Hepatocyte (in vitro differentiated cells): Measurements from ENCODE around the gene PLA2G4D.

ENCODE experiments used
- EZH2 ChIP-seq: fragments of 200-600 bp; sonication (generic); IDR thresholded peaks from 2 replicates; pipeline ENCODE4 v1.6.1; 2016; ENCODE audit warnings: antibody characterized with exemption, mild to moderate bottlenecking, borderline replicate concordance
- TF ChIP-seq, protein P1 (sequence below): fragments of 200-600 bp; sonication (generic); IDR thresholded peaks from 2 replicates; pipeline ENCODE4 v1.5.1; 2016; ENCODE audit warnings: antibody characterized with exemption, mild to moderate bottlenecking; ENCODE audit not compliant: poor library complexity

DNA sequence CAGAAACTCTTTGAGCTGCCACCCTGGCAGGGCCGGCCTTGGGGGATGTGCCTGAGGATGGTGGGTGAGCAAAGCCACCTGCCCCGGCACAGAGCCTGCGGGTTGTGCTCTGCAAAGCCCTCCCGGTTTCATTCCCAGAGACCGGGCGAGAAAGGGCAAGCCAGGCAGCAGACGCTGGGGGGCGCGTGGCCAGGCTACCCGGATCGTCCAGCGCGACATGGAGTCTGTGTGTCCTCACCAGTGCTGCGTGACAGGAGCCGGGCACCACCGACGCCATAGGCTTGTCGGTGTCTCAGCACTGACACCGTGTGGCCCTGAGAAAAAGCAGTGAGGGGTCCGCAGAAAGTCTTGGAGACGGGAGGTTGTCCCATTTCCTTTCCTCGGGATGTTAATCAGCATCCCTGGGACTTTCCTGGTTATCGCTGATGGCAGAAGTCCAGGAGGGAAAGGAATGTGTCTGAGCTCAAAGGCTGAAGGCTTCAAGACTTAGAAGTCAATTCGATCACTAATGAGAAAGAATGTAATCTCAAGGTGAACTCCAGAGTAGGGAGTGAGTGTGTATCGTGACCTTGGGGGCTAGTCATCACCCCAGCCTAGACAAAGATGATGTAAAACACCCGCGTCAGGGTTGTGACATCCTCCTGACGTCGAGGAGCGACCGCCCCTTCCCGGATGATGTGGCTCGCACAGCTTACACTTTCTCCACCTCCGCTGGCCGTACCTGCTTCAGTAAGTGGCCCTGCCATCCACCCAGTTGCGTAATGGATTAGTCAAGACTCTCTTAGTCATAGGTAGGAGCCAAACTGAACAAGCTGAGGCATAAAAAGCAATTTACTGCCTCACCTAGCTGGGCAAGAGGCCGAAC is 37.2 kb downstream of the PLA2G4D start:
- TF ChIP-seq, protein P1, sequence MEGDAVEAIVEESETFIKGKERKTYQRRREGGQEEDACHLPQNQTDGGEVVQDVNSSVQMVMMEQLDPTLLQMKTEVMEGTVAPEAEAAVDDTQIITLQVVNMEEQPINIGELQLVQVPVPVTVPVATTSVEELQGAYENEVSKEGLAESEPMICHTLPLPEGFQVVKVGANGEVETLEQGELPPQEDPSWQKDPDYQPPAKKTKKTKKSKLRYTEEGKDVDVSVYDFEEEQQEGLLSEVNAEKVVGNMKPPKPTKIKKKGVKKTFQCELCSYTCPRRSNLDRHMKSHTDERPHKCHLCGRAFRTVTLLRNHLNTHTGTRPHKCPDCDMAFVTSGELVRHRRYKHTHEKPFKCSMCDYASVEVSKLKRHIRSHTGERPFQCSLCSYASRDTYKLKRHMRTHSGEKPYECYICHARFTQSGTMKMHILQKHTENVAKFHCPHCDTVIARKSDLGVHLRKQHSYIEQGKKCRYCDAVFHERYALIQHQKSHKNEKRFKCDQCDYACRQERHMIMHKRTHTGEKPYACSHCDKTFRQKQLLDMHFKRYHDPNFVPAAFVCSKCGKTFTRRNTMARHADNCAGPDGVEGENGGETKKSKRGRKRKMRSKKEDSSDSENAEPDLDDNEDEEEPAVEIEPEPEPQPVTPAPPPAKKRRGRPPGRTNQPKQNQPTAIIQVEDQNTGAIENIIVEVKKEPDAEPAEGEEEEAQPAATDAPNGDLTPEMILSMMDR = peak; percentile 78
- no peak for TF ChIP-seq EZH2
